GM19397 (cell line): Measurements from ENCODE around the gene PLA2G3.
A peak's percentile ranks its signal among the peaks of the same experiment; 100 is the strongest.
"Not testable (repeated sequence)": the region's sequence is repeated elsewhere in the genome, so short reads cannot be mapped to it uniquely, and the experiment has no call there.

Source experiments
- ATAC-seq: cut with Tn5 transposase; IDR thresholded peaks from one replicate; pipeline ENCODE4 v1.9.1; 2021; ENCODE audit warnings: mild to moderate bottlenecking, moderate library complexity; ENCODE audit not compliant: unreplicated experiment

PLA2G3 gene

DNA sequence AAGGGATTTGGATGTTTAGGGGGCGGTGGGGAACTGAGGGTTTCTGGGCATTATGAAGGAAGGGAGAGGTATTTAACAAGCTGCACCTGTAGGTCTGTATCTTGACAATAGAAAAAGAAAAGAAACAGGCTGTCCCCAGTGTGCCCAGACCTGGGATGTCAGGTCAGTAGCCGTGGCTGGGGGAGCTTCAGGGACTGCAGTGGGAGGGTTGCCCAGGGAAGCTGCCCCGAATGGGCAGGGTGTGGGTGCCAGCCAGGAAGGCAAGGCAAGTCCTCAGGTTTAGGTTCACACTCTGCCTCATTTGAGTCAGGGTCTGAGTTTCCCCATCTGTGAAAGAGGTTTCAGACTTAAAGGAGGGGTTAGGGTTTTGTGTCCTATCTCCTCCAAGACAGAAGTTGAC lies 16.0 kb downstream of the PLA2G3 start:
- ATAC-seq, result no peak

GRCh38 chr22:31123292-31123602 lies 17.1 kb downstream of the PLA2G3 start:
- no peak for ATAC-seq

- no peak for ATAC-seq
Measured at GRCh38 chr22:31122532-31123291, 17.6 kb downstream of the PLA2G3 start, which contains the start of gene INPP5J. INPP5J (plus strand) TSS chr22:31122966; CDS start chr22:31123015, 49 bp downstream.

- ATAC-seq, result no peak
Measured at GRCh38 chr22:31122196-31122531, 18.1 kb downstream of the PLA2G3 start.

GRCh38 chr22:31121403-31121802 lies 18.9 kb downstream of the PLA2G3 start:
- no peak for ATAC-seq

- ATAC-seq, result no peak
Measured at GRCh38 chr22:31120642-31121041, 19.7 kb downstream of the PLA2G3 start.

- ATAC-seq, result no peak
Measured at GRCh38 chr22:31120230-31120629, 20.1 kb downstream of the PLA2G3 start.

DNA sequence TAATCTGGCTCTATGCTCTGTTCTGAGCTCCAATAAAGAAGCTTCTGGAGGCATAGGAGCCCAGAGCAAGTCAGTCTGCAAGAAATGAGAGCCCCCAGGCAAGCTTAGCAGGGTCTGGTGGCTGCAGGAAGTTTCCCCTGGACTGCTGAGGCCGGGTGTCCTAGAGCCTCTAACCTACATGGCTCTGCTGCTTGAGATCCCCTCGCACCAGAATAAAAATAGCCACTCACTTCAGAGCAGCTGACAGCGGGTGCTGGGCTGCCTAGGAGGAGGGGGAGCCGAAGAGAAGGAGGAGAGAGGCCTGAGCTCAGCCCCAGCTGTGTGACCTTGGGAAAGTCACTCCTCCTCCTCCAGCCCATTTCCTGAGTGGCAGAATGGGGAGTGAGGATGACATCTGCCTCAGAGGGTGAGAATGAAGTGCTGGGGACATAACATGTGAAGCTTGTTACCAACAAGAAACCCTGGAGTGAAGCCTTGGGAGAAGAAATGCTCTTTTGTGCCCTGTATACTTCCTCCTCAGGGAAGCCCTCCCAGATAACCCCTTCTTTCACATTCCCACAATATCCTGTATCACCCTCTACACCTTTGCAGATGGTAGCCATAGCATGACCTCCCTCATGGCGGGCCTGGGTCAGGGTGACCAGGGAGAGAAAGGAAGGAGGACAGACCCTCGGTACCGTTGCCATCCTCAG lies 21.1 kb downstream of the PLA2G3 start:
- no peak for ATAC-seq

DNA sequence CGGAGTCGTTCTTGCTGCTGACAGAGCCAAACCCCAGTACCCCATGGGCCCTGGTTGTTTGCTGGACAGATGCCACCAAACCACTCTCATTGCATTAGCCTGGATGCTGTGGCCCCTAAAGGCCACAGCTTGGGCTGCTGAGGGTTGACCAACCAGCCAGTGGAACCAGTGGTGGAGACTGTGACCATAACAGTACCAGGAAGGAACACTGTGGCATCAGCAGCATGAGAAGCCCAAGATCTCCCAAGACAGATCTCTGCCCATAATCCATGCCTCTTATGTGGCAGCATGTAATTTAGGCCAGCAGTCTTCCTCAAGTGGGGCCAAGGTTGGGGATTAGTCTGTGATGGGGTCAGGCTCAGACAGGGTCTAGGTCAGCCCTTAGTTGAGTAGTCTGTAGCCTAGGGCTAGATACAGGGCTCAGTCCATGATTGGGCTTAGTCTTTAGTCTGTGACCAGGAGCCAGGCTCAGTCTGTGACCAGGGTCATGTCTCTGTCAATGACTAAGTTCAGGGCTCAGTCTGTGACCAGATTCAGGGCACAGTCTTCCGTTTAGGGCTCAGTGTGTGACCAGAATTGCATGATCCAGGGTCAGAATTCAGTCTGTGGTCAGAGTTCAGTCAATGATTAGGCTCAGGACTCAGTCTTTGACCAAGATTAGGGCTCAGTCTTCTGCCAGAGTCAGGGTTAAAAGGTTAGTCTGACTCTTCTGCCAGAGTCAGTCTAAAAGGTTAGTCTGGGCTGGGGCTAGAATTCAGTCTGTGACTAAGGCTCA lies 22.1 kb downstream of the PLA2G3 start:
- no peak for ATAC-seq

DNA sequence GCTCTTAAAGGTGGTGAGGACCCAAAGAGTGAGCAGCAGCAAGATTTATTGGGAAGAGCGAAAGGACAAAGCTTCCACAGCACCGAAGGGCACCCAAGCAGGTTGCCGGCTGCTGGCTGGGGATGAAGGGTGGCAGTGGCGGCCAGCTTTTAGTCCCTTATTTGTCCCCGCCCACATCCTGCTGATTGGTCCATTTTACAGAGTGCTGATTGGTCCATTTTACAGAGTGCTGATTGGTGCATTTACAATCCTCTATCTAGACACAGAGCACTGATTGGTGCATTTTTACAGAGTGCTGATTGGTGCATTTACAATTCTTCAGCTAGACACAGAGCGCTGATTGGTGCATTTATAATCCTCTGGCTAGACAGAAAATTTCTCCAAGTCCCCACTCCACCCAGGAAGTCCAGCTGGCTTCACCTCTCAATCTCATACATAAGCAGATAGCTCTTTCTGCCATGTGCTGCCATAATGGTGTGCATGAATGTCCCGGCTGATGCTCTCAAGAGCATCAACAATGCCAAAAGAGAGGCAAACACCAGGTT lies 27.7 kb downstream of the PLA2G3 start:
- not testable (repeated sequence) for ATAC-seq

GRCh38 chr22:31107894-31108218 lies 32.5 kb downstream of the PLA2G3 start:
- no peak for ATAC-seq

DNA sequence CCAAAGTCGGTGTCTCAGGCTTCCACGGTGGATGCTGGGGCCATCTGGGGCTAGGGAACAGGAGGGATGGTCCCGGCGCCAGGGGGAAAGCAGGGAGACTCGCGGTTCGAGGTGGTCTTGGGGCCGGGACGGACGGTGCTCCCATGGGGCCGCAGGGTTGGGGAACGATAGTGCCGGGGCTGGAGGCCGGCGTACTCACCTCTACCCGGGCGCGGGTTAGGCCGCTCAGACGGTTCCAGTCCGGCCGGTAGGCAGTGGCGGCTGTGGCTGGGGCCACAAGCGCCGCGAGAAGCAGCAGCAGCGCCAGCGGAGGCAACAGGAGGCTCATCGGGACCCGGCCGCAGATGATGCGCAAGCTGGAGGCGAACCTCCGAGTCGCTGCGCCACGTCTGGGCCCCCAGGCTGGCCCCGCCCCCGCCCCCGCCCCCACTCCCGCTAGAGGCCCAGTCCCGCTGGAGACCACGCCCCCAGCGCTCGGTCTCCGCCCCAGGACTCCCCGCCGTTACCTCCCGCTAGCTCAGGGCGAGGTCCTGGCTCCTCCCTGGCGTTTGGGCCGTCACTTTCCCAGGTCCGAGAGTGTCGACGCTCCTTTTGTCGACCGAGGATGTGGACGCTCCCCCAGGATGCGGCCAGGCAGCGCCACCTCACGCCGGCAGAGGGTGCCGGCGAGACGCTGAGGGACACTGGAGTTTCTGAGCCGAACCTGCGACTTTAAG lies 33.0 kb downstream of the PLA2G3 start, which contains the start of gene SELENOM:
Gene SELENOM (minus strand): TSS at position 391 of the 716 bp plus-strand sequence. CDS start 63 bp downstream, at position 328.
- ATAC-seq, result peak; percentile 82

DNA sequence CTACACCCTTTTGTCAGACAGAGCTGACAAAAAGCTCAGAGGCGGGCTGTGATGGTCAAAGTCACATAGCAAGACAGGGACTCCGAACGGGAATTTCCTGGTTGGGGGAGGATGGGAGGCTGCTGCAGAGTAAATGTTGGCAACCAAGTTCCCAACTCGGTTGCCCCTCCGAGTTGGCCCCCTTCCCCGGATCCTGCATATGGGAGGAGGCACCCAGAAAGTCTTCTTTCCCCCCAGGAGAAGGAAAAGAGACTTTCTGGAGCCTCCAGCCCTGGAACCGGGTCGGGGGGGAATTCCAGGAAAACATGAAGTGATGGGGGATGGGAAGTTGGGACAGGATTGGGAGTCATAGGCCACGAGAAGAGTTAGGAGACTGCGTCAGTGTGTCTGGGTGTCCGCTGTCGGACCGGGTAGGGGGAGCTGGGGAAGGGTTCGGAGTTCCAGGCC lies 33.6 kb downstream of the PLA2G3 start:
- no peak for ATAC-seq

DNA sequence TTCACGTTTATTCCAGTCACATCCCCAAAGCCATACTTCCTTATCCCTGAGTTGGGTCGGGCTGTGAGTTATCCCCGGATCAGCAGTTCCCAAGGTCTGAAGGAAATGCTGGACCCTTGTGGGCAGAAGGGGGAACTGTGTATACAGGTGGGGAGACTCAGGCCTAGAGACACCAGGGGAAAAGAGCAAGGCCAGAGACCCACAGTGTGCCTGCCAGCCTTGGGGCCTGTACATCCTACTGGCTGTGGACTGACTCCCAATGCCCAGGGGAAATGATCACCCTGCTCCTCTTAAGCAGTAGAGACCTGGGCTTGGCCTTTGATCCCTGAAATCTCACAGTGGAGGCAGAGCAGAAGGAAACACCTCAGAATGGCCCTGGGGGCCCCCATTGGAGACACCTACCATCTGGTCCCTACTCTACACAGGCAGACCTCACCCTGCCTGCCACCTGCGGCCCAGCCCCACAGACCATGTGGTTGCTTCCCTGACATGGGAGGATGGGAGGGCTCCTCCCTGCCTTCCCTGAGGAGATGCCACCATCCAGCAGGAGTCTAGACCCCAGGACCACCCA lies 34.2 kb downstream of the PLA2G3 start:
- no peak for ATAC-seq

DNA sequence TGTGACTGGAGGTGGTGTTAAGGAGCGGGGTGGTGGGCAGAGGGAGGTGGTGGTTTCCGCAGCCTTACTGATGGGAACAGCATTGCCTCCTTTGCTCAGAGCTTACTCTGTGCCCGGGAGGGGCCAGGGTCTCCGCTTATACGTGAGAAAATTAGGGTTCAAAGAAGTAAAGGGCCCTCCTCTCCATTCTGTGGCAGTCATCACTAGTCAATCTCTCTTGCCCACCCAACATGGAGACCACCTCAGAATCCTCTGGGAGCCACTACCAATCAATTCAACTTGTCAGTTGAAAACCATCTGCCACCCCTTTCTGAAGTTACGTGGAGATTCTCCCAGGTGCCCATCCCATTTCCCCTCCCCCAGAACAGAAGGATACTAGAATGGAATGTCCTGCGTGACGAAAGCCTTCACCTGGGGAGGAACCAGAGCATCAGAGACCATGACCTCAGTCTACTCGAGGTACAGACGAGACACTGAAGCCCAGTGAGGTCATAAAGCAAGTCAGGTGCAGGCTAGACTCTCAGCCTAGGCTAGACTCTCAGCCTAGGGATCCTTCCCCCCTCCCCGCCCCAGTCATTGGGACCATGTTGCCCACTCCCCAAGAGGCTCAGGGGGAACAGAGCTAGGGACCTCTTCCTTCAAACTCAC lies 34.9 kb downstream of the PLA2G3 start:
- no peak for ATAC-seq

- ATAC-seq, result no peak
Measured at GRCh38 chr22:31104869-31105268, 35.4 kb downstream of the PLA2G3 start.

DNA sequence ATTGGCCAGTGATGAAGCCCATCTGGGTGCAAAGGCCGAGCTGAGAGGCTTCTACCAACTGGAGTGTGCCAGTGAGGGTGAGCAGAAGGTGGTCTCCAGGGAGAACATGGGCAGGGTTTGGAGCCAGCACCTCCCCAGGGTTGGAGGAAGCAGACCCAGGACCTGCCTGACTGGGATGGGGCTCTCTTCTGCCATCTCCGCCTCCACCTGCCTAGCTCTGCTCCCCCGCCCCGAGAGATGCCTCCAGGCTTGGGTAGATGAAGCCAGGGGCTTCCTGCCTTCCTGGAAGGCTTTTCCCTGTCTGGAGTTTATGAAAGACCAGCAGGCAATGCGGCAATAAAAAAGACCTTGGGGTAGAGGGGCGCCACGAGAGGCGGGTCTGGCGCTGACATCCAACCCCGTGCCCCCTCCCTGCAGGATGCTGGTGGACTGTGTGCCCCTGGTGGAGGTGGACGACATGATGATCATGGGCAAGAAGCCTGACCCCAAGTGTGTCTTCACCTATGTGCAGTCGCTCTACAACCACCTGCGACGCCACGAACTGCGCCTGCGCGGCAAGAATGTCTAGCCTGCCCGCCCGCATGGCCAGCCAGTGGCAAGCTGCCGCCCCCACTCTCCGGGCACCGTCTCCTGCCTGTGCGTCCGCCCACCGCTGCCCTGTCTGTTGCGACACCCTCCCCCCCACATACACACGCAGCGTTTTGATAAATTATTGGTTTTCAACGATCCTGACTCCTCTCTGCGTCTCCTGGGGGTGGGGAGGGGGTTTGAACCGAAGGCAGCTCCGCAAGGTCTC lies 36.2 kb downstream of the PLA2G3 start:
- no peak for ATAC-seq

DNA sequence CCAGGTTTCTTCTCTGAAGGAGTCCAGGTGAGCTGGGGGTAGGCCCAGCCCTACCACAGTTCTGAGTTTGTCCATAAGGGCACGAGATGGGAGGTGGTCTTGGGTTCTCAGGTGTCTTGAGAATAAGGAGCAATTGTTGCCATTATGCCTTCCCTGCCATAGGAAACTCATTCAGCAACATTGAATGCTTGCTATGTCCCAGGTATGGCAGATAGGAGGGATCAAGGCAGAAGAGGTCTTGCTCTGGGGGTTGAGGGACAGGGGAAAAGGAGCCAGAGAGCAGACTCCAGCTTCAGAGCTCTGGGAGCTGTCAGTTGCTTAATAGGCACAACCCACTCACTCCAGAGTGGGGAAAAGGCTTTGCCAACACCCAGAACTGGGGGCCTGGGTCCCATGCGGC lies 37.2 kb downstream of the PLA2G3 start:
- no peak for ATAC-seq

- ATAC-seq, result no peak
Measured at GRCh38 chr22:31102441-31103081, 37.7 kb downstream of the PLA2G3 start.
